Activated CD4-positive, alpha-beta memory T cell treated with anti-CD3 and anti-CD28 coated beads, Interleukin-2, amount 10 ng/mL, durations not matched to agents 7 days and 5 days (primary cell): ENCODE data around the gene TMED7. TPM values are rescaled to one million over a fixed set of nuclear protein-coding genes. Genes with fewer than 3 reads are reported as not detected.
"Not testable (repeated sequence)": the region's sequence is repeated elsewhere in the genome, so short reads cannot be mapped to it uniquely, and the experiment has no call there.

Experiments used
- CTCF ChIA-PET: fragments of 350-600 bp; sonication (Branson Sonifier 250); formaldehyde crosslinking; loops from one replicate; lab custom pipeline; 2021; ENCODE audit warnings: antibody characterized with exemption, inconsistent platforms; lab: Charles Lee
- POLR2A ChIA-PET: fragments of 350-600 bp; sonication (Branson Sonifier 250); formaldehyde crosslinking; loops from one replicate; lab custom pipeline; 2021; ENCODE audit warnings: antibody characterized with exemption; lab: Charles Lee
- DNase-seq: peaks from one replicate; pipeline ENCODE4 v3.0.0-alpha.2; 2020
- H3K27ac Mint-ChIP-seq: one replicate; pipeline ENCODE4 v1.8.0; 2021; ENCODE audit warnings: mild to moderate bottlenecking, mixed read lengths
- H3K27me3 Mint-ChIP-seq: one replicate; pipeline ENCODE4 v1.8.0; 2021; ENCODE audit warnings: mixed read lengths
- H3K36me3 Mint-ChIP-seq: one replicate; pipeline ENCODE4 v1.8.0; 2021; ENCODE audit warnings: low read depth, mixed read lengths
- H3K4me1 Mint-ChIP-seq: one replicate; pipeline ENCODE4 v1.8.0; 2021; ENCODE audit warnings: mixed read lengths
- H3K4me3 Mint-ChIP-seq: one replicate; pipeline ENCODE4 v1.8.0; 2021; ENCODE audit warnings: mild to moderate bottlenecking, mixed read lengths
- H3K9me3 Mint-ChIP-seq: one replicate; pipeline ENCODE4 v1.8.0; 2021; ENCODE audit warnings: mixed read lengths
- total RNA-seq, 2 experiments: library from RNA; stranded (reverse); gene quantifications; one replicate each; pipeline ENCODE4 v1.2.3, GENCODE V29; 2021

Gene TMED7
- 10 to 100 TPM; 52.7 to 55.6 TPM for total RNA-seq

DNA sequence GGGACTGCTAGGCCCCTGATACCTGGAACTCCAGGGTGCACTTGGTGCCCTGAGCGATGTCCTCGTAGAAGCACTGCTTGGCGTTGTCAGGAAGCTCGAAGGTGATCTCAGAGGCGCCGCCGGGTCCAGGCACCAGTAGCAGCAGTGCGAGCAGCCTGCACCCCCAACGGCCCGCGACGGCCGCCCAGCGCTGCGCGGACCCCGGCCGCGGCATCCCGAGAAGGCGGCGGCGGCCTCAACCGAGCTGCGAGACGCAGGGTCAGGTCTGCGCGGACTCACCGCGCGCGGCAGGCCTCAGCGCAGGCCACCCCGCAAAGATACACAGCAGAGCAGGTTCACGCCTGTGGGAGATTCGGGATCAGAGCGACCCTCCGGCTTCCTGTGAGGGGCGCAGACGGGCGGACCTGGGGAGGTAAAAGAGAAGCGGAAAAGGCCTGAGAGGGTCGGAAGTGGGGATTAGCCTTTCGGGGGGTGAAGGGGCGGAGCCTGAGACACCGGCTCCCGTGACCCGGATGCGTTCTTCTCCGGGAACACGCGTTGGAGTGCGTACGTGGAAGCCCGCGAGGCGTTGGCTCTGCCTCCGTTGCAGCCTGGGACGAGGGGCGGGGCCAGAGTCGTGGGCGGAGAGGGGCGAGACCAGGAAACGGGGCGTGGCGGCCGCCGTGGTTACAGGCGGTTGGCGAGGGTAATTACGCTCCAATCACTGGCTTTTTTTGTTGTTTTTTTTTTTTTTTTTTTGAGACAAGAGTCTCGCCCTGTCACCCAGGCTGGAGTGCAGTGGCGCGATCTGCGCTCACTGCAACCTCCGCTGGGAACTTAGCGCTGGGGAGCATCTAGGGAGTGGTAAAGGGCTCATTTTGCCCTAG is at the start of gene TMED7:
Gene TMED7 (minus strand): TSS at position 458 of the 866 bp plus-strand sequence. CDS start 244 bp downstream, at position 214.
- H3K27ac Mint-ChIP-seq: no peak within 1 kb of the TSS
- POLR2A ChIA-PET: interaction anchor here (1.1 to 5.0 kb wide), 13 partner anchors 9 to 459 kb away, joined by 3 to 48 read pairs (median 6); partner anchors contain the start of genes AP3S1, ATG12, COMMD10 and FEM1C
- CTCF ChIA-PET: interaction anchor here (1.2 to 2.9 kb wide), 9 partner anchors 9 to 460 kb away, joined by 3 to 20 read pairs (median 5); partner anchors contain the start of gene FEM1C

DNA sequence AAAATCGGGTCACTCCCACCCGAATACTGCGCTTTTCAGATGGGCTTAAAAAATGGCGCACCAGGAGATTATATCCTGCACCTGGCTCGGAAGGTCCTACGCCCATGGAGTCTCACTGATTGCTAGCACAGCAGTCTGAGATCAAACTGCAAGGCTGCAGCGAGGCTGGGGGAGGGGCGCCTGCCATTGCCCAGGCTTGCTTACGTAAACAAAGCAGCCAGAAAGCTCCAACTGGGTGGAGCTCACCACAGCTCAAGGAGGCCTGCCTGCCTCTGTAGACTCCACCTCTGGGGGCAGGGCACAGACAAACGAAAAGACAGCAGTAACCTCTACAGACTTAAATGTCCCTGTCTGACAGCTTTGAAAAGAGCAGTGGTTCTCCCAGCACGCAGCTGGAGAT is 48.9 kb upstream of the TMED7 start:
- H3K27ac Mint-ChIP-seq, CTCF ChIA-PET, DNase-seq, H3K9me3 Mint-ChIP-seq, H3K4me1 Mint-ChIP-seq, H3K4me3 Mint-ChIP-seq, POLR2A ChIA-PET, H3K36me3 Mint-ChIP-seq: not testable (repeated sequence)
- peaks cover 23% of the 10 kb centered on the region for H3K27me3 Mint-ChIP-seq

More for the DNA sequence above, at the start of gene TMED7:
- Mint-ChIP-seq H3K4me3 (no peak within 1 kb of the TSS), H3K36me3 (peaks cover 14% of the 10 kb centered on the region), H3K4me1 (peaks cover 30% of the 10 kb centered on the region), H3K27me3 (peaks cover 3% of the 10 kb centered on the region), H3K9me3 (no peaks in the 10 kb centered on the region)
- peak; percentile 99 for DNase-seq

DNA sequence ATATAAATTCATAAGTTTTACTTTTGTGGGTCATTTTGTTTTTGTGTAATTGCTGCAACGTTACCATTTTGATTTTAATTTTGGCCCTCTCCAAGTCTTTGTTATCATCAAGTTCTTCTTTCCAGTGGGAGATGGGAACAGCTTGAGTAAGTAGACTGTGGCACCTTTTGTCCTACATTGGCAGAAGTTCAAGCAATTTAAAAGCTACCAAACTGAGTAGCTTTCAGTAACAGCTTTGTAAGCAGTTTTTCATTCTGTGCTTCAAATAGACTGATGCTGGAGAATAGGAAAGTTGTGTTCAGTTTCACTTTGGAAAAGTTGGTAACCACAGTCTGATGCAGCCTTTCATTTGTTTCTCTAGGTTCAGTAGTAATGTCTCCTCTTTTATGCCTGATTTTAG is 47.8 kb upstream of the TMED7 start:
- POLR2A ChIA-PET: no interaction called here
- DNase-seq: no peak
- CTCF ChIA-PET: no interaction called here
- H3K4me1 Mint-ChIP-seq: no peaks in the 10 kb centered on the region
- H3K27me3 Mint-ChIP-seq: peaks cover 30% of the 10 kb centered on the region
- no peaks in the 10 kb centered on the region for H3K36me3 Mint-ChIP-seq
- no peak overlapping the region for H3K4me3 Mint-ChIP-seq
- H3K9me3 Mint-ChIP-seq: no peaks in the 10 kb centered on the region
- H3K27ac Mint-ChIP-seq: no peak overlapping the region

DNA sequence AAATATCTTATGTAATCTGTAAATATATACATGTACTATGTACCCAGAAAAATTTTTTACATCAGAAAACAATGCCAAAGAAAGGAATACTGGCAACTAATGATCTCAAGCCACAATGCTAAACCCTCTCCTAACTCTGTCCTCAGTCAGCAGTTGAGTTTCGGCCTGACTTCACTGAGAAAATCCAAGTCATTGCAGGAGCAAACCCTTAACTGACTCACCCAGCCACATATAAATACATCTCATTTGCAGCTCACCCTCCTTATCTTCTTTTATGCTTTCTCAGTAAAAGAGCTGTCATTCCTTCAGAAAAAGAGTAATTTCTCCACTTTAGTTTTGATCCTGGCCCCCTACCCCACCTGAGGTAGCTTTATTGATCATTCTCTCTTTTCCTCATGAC is 46.1 kb upstream of the TMED7 start:
- H3K9me3 Mint-ChIP-seq: peaks cover 6% of the 10 kb centered on the region
- ChIA-PET CTCF (interaction anchor here (0.6 kb wide), 1 partner anchor 167 kb away, joined by 3 read pairs; no protein-coding TSS in a partner anchor), POLR2A (no interaction called here)
- H3K4me3 Mint-ChIP-seq: no peak overlapping the region
- H3K4me1 Mint-ChIP-seq: no peaks in the 10 kb centered on the region
- DNase-seq: no peak
- peaks cover 36% of the 10 kb centered on the region for H3K27me3 Mint-ChIP-seq
- no peak overlapping the region for H3K27ac Mint-ChIP-seq
- no peaks in the 10 kb centered on the region for H3K36me3 Mint-ChIP-seq

DNA sequence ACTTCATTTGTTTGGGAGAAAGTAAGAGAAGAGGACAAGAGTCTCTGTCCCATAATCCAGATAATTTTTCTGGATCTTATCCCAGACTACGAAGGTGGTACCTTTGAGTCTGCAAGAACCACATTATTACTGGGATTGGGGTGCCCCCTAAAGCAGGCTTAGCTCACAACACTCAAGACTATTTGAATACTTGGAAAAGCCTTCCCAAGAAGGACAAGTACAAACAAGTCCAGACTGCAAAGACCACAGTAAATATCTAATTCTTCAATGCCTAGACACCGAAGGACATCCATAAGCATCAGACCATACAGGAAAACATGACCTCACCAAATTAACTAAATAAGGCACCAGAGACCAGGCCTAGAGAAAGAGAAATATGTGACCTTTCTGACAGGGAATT is 40.2 kb upstream of the TMED7 start:
- peaks cover 10% of the 10 kb centered on the region for H3K9me3 Mint-ChIP-seq
- no peak overlapping the region for H3K27ac Mint-ChIP-seq
- H3K4me1 Mint-ChIP-seq: no peaks in the 10 kb centered on the region
- ChIA-PET CTCF (no interaction called here), POLR2A (no interaction called here)
- H3K36me3 Mint-ChIP-seq: no peaks in the 10 kb centered on the region
- peaks cover 31% of the 10 kb centered on the region for H3K27me3 Mint-ChIP-seq
- no peak overlapping the region for H3K4me3 Mint-ChIP-seq
- no peak for DNase-seq

DNA sequence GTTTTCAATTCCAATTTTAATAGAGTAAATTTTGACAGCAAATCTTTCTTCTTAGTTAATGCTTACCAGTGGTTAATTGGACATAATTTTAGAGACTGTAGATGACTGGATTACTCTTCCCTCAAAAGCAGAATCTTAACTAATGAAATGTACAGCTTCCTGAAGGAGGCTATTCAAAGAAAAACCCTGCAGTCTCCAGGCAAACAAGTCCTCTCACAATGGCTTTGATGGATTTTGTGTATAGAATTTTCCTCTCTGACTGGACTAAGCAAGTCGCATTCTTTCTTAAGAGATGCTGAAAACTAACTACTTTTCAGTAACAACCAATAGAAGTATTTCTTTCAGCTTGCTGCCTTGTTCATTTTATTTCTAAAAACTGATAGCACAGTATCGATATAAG is 35.7 kb upstream of the TMED7 start:
- H3K4me1 Mint-ChIP-seq: no peaks in the 10 kb centered on the region
- no peak for DNase-seq
- no peak overlapping the region for H3K4me3 Mint-ChIP-seq
- CTCF ChIA-PET: no interaction called here
- H3K36me3 Mint-ChIP-seq: no peaks in the 10 kb centered on the region
- no peak overlapping the region for H3K27ac Mint-ChIP-seq
- peaks cover 35% of the 10 kb centered on the region for H3K27me3 Mint-ChIP-seq
- POLR2A ChIA-PET: no interaction called here
- H3K9me3 Mint-ChIP-seq: peaks cover under 1% of the 10 kb centered on the region

DNA sequence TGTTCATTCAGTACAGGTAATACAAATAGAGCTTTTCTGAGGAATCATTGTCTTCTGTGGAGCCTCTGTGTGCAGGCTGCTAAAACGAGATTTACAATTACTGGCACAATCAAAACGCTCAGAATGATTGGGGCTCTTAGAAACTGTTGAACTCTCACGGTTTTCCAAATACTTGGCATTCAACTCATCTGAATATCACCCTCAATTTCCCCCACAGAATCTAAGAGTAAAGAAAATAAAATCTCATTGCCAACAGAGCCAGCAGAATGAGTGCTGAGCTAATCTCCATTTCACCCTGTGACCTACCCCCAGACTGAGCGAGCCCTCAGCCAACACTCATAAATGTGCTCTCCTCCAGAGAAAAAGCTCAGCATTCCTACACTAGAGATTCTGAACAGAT is 35.3 kb upstream of the TMED7 start:
- peaks cover 37% of the 10 kb centered on the region for H3K27me3 Mint-ChIP-seq
- H3K4me1 Mint-ChIP-seq: no peaks in the 10 kb centered on the region
- POLR2A ChIA-PET: no interaction called here
- H3K27ac Mint-ChIP-seq: no peak overlapping the region
- H3K9me3 Mint-ChIP-seq: no peaks in the 10 kb centered on the region
- no peaks in the 10 kb centered on the region for H3K36me3 Mint-ChIP-seq
- DNase-seq: no peak
- H3K4me3 Mint-ChIP-seq: no peak overlapping the region
- CTCF ChIA-PET: no interaction called here

DNA sequence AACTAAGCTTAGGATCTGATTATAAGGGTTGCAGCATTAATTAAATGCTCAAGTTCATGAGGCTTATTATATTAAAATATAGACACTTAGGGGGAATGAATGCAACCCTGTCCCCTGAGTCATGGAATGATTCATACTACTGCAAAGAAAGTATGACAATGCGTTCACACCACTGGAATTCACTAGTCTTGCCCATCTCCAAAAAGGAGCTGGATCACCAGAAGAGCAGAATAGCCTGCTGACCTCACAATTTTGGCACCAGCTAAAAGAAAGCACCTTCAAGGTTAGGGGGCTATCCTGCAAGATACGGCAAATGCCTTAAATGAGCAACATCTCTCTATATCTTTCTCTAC is 32.0 kb upstream of the TMED7 start:
- H3K36me3 Mint-ChIP-seq: no peaks in the 10 kb centered on the region
- ChIA-PET CTCF (no interaction called here), POLR2A (no interaction called here)
- no peaks in the 10 kb centered on the region for H3K4me1 Mint-ChIP-seq
- no peak overlapping the region for H3K4me3 Mint-ChIP-seq
- H3K27ac Mint-ChIP-seq: no peak overlapping the region
- H3K9me3 Mint-ChIP-seq: no peaks in the 10 kb centered on the region
- peaks cover 33% of the 10 kb centered on the region for H3K27me3 Mint-ChIP-seq
- DNase-seq: no peak

DNA sequence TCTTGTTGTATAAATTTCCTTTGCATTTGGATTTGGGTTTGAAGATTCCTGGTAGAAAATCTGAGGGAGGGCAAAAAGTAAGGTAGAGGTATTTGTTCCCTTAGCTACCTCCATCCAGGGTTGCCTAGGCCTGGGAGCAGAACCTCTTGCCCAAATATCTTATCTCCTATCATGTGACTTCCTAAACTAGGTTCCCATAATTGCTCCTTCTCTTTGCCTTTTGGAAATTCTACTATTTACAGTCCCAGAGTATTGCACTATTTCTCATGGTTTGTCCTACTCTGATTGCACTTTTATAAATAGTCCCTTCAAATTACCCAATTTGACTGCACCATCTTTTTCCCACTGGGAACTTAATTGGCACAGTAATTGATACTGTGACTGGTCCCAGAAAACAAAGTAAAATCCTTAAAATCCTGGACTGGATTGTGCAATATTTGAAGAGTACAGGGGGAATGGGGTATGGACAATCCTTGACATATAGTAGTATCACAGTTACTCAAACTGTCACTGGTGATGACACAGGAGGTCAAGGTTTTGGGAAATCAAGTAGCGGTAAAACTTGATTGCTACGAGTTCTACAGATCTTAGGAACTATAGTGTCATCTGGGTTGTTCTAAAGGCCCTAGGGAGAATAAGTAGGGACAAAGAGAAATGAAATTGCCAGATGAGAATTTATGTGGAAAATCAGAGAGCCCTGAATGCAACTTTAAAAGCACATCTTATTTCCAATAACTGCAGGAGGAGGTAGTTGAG is 31.5 kb upstream of the TMED7 start:
- Mint-ChIP-seq H3K36me3 (no peaks in the 10 kb centered on the region), H3K4me3 (no peak overlapping the region), H3K4me1 (no peaks in the 10 kb centered on the region), H3K27me3 (peaks cover 33% of the 10 kb centered on the region), H3K27ac (no peak overlapping the region), H3K9me3 (no peaks in the 10 kb centered on the region)
- ChIA-PET POLR2A (no interaction called here), CTCF (no interaction called here)
- DNase-seq: no peak

DNA sequence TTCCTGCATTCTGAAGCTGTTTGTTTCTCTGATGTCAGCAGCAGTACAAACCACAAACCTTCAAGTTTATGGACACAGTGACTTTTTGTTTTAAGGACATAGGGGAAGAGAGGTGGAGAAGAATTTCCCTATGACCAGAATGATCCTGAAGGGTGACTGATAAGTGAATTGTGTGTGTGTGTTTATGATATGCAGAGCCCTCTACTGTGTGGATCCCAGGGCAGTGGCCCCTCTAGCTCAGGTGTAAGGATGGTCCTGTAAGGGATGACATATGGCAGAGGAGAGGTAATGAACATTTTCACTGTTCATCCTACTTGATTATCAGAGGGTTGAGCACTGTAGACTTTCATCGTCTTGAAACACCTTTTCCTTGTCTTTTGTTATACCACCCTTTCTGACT is 30.6 kb upstream of the TMED7 start:
- Mint-ChIP-seq H3K27ac (no peak overlapping the region), H3K9me3 (no peaks in the 10 kb centered on the region), H3K4me3 (no peak overlapping the region), H3K27me3 (peaks cover 33% of the 10 kb centered on the region), H3K36me3 (no peaks in the 10 kb centered on the region), H3K4me1 (no peaks in the 10 kb centered on the region)
- ChIA-PET CTCF (no interaction called here), POLR2A (no interaction called here)
- no peak for DNase-seq

DNA sequence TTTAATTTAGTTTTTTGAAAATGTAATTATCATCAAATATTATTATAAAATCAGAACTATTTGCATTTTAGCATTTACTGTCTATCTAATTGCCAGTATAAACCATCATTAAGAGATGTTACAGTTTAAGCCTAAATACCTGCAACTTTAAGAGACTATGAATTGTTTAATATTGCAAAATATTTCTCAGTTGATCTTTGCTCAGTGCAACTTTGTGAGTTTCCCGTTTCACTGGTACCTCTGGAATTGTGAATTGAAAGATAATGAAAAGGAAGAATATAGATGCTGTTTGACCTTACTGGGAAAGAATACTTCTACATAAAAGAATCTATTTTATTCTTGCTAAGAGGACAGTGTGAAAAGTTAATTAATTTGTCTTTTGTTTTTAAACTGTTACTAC is 30.2 kb upstream of the TMED7 start:
- no peaks in the 10 kb centered on the region for H3K36me3 Mint-ChIP-seq
- peaks cover 33% of the 10 kb centered on the region for H3K27me3 Mint-ChIP-seq
- no peak overlapping the region for H3K27ac Mint-ChIP-seq
- no peaks in the 10 kb centered on the region for H3K4me1 Mint-ChIP-seq
- POLR2A ChIA-PET: no interaction called here
- no peak for DNase-seq
- H3K4me3 Mint-ChIP-seq: no peak overlapping the region
- CTCF ChIA-PET: no interaction called here
- no peaks in the 10 kb centered on the region for H3K9me3 Mint-ChIP-seq

DNA sequence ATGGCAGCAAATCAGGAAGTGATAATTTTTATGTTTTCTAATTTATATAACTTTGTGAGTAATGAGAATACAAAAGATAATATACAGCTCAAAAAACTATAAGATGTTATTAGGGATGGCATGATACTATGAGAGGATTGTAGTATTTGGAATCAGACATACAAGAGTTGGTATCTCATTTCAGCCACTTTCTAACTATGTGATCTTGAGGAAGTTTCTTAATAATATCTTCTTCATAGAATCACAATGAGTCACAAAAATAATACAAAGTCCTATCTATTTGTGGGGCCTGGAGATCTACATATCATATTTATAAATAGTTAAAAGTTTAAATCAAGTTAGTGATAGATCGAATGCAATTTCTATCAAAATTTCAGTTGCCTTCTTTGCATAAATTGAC is 23.7 kb upstream of the TMED7 start:
- Mint-ChIP-seq H3K27me3 (peaks cover 23% of the 10 kb centered on the region), H3K4me1 (peaks cover 2% of the 10 kb centered on the region), H3K27ac (no peak overlapping the region), H3K4me3 (no peak overlapping the region), H3K9me3 (no peaks in the 10 kb centered on the region), H3K36me3 (no peaks in the 10 kb centered on the region)
- ChIA-PET CTCF (no interaction called here), POLR2A (no interaction called here)
- no peak for DNase-seq

DNA sequence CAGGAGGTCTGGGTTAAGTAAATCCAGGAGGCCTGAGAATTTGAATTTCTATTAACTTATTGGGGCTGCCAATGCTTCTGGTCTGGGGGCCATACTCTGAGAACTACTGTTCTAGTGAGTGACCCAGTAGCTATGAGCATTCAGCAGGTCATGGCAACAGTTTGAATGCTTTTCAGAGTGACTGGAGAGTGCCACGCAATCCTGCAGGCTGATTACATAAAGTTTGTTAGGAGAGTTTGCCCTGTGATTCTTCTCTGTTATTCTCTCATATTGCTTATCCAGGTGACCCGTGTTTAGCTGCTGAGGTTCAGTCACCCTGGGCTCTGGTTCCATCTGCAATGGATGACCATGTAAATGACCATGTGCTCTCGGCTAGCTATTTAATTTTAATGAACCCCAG is 22.2 kb upstream of the TMED7 start:
- ChIA-PET POLR2A (no interaction called here), CTCF (interaction anchor here (0.7 kb wide), 1 partner anchor 13 kb away, joined by 4 read pairs; no protein-coding TSS in a partner anchor)
- Mint-ChIP-seq H3K4me1 (peaks cover 2% of the 10 kb centered on the region), H3K27me3 (peaks cover 34% of the 10 kb centered on the region), H3K27ac (no peak overlapping the region), H3K9me3 (no peaks in the 10 kb centered on the region), H3K4me3 (no peak overlapping the region), H3K36me3 (no peaks in the 10 kb centered on the region)
- no peak for DNase-seq
